GM03348 (cell line): ENCODE results near the gene CYREN.
"Not testable (repeated sequence)": the region's sequence is repeated elsewhere in the genome, so short reads cannot be mapped to it uniquely, and the experiment has no call there.

ENCODE experiments used
- DNase-seq: peaks from one replicate; pipeline ENCODE4 v3.0.0; 2012; ENCODE audit warnings: low spot score

CYREN gene

DNA sequence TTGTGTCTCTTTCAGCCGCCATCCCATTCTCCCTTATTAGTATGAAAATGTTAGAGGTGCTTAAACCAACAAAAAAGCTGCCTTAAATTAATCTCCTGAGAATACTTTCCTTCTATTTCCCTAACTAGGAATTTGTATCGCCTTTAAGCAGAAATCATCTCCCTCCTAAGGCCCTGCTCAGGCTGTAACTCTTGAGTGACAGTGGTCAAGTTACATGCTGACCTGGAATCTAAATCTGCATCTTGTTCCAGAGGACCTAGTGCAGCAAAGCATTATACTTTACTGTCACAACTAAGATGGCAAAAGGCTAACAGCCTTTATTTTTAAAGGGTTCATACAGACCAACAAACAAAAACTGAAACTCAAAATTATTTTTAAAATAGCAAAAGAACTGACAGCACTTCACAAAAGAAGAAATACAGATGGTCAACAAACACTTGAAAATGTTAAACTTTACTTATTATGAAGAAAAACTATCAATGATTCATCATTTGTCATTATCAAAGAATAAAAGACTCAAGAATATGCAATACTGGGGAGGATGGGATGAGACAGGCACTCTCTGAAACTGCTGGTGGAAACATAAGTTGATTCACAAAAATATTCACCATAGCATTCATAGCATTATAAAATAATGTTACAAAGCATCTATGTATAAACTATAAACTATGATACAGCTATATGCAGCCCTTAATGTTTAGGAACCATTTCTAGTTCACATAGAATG, 11.0 kb downstream of the CYREN start:
- no peak for DNase-seq

DNA sequence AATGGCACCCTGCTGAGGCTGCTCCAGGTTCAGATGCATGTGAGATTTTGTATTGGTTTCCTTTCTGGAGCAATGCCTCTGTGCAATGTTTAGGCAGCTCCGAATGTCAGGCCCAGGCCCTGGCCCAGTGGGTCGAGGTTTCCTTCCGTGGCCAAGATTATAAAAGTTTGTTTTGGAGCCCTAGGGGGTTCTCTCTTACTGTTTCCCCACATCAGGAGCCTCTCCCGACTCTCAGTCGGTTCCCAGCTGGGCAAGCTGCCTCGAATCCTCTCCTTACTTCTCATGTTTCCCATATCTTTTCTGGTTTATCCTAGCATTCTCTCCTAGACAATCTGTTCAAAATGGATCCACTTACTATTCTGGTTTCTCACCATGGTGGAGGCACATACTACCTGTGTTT, 11.6 kb downstream of the CYREN start:
- no peak for DNase-seq

DNA sequence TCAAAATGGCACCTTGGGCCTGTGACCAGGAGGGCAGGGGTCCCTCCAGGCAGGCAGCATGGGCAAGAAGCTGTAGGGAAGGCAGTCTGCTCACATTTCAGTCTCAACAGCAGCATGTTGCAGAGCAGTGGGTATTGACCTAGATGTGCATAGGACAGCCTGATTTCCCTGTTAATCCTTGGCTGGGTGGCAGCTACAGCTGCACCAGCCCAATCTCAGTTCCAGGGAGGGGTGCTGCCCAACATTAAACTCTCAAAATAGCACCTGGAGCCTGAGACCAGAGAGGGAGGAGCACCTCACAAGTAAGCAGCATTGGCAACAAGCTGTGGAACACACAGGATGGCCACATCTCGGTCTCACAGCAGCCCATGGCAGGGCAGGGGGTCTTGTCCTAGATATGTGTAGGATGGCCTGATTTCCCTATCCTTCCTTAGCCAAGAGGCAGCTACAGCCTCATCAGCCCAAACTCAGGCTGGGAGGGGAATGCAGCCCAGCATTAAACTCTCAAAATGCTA, 12.3 kb downstream of the CYREN start:
- DNase-seq: no peak

DNA sequence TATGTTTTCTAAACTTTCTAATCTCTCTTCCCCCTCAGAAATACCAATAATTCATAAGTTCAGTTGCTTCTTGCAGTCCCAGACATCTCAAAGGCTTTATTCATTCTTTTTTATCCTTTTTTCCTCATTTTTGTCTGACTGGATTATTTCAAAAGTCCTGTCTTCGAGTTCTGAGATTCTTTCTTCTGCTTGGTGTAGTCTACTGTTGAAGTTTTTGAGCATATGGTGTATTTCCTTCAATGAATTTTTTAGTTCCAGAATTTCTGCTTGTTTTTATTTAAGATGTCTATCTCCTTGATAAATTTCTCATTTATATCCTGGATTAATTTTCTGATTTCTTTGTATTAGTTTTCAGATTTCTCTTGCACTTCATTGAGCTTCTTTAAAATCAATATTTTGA, 14.2 kb downstream of the CYREN start:
- DNase-seq: no peak

DNA sequence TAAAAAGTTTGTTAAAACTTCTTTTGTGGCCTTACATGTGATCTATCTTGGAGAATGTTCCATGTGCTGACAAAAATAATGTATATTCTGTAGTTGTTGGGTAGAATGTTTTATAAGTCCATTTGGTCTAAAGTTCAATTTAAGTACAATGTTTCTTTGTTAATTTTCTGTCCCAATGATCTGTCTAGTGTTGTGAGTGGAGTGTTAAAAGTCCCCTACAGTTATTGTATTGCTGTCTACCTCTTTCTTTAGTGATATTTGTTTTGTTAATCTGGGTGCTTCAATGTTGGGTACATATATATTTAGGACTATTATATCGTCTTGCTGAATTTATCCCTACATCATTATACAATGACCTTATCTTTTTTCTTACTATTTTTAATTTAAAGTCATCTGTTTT, 15.8 kb downstream of the CYREN start:
- no peak for DNase-seq

DNA sequence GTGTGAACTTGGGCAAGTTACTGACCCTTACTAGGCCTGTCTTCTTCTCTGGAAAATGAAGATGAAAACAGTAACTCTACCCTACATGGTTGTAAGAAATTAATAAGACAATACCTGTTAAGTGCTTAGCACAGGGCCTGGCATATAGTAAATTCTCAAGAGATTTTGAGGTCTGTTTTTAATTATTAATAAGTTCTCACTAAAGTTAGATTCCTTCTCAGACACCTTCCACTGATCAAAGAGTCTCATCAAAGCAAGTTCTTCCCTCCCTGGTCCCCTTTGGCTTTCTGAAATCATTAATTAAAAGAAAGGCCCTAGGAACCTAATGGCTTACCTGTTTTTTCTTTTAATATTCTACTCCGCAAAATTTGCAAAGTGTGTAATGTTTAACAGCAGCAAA, 18.1 kb downstream of the CYREN start:
- no peak for DNase-seq

DNA sequence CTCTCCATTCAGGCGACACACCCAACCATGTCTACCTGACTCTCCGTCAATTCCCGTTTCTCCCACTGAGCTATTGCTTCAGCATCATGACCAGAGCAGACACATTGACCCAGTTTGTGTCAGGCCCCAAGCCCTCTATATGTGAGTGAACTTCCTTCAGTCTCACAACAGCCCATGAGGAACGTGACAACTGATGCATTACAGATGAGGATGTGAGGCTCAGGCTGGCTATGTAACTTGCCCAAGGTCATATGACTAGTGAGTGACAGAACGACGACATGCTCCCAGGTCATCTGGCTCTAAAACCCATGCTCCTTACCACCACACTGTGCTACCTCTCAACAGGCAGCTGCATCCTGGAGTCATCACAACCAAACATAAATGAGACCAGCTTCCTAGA, 19.0 kb downstream of the CYREN start:
- DNase-seq: no peak

DNA sequence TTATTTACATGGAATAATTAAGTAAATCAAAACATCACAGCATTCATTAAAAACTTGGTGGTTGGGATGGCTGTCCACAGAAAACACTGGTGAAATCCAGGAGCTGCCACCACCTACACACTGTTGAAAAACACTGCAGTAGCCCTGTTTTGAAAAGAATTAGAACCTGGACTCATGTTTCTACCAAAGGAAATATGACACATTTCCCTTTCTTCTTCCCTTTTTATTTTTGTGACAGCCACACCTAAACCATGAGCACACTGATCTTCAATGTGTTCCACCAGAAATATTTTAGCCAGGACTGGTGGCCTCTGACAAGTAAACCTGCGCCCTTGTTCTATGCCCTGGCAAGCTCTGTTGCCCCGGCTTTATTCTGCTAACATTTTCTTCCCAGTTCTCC, 19.4 kb downstream of the CYREN start:
- no peak for DNase-seq

DNA sequence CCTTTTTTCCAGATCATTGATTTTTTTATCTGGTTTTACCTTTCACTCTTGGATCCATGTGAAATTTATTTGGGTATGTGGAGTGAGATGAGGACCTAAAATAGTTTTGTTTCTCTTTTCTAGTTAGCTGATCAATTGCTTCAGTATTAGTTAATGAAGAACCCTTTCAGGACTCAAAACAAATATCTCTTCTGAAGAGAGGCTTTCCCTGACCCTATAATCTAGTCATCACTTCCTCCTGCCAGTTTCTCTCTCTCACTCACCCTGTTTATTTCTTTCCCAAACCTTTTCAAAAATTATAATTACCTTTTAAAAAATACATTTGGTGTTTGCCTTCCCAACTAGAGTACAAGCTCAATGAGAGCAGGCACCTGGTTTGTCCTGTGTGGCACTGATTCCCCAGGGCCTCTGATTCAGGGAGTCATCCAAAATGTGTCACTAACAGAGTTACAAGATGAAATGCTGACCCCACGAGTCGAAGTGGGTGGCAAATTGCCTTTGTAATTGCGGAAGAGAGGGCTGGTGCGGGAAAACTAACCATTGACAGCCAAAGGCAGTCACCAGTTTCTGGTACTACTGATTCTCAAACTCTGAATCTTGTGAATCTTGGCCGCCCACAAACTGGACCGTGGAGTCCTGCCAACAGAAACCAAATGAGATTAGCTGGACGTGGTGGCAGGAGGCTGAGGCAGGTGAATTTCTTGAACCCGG, 20.3 kb downstream of the CYREN start:
- DNase-seq: no peak

DNA sequence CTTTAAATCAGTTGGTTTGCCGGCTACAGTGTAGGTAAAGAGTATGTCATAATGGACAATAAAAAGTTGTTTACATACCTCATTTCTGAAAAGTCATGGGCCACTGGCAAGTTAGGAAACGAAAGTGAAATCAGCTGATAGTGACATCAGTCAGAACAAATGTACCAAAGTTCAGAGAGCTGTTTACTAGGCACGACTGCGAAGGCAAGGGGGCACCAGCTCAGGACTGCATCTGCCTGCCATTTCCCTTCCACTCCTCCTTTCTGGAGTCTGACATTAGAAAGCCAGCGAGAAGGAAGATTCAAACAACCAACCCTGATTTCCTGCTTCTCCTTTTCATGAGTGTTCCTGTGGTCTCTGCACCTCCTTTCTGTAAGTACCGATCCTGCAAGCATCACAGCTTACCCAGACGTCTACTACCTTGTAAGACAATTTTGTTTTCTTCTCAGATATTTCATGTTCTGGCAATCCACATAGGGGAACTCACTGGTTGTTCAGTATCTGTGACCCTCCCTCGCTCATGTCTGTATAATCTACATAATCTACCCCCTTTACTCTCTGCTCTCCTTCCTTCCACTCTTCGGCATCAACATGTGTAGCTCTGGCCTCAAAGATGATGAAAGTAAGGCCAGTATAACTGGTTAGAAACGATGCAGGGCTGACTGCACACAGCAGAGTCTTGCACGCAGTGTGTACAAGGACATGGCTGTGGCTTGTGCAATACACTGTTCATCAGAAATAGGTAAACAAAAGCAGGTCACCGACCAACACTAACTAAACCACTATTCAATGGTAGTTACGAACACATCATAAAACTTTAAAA, 22.4 kb downstream of the CYREN start, which contains the start of gene TMEM140:
Gene TMEM140 (plus strand): TSS at position 174 of the 823 bp plus-strand sequence. CDS start 16,370 bp downstream, outside the sequence.
- no peak for DNase-seq

DNA sequence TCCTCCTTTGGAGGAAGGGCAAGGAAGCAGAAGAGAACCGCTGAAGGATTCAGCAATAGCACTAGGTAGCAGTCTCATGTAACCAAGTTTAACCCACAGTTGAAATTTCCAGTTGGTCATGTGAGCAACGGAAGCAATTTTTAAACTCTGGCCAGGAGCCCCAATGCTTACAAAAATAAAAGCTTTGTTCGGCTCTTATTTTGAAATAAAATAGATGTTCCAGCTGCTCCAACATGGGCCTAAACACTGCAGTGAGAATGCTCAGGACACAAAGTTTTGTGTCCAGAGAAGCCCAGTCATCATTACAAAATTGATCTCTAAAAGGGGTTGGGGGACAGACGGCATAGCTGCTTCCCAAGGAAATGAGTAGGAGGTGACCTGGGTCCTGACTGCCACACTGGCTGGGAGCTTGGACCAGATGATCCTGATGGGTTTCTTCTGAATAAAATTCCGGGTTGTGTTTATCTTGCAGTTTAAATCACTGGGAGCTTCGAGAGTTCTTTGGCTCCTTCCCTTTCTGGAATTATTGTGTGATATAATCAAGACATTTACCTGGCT, 23.1 kb downstream of the CYREN start:
- DNase-seq: no peak

DNA sequence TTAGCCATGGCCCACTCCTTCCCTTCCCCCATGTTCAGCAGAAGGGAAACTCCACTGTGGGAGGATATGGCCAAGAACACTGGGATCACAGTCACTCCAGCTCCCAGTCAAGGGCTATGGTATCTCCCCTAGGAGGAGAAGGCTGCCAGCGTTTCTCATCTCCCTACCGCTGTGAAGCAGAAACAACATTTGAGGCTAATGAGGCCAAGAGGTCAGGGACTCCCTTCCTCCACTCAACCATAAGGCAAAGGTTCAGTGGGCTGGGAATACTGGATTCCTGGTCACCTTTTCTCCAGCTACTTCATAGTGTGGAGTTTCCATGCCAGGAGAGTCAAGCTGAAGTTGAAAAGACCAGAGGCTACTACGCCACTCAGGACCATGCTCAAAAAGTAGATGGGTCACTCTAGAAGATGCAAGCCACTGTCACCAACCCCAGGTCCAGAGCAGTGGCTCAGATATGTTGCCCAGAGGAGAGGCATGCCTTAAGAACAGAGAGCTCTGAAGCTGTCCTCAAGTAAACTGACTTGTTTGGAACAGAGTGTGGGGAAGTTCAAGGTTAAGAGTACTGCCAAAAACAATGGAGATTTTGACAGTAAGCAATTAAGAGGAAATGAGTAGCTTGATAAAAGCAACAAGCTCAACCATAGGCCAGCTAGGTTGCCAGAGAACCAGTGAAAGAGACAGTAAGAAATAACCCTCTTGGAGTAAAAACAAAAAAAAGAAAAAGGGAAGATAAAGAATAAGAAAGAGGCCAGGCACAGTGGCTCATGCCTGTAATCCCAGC, 26.4 kb downstream of the CYREN start:
- no peak for DNase-seq

DNA sequence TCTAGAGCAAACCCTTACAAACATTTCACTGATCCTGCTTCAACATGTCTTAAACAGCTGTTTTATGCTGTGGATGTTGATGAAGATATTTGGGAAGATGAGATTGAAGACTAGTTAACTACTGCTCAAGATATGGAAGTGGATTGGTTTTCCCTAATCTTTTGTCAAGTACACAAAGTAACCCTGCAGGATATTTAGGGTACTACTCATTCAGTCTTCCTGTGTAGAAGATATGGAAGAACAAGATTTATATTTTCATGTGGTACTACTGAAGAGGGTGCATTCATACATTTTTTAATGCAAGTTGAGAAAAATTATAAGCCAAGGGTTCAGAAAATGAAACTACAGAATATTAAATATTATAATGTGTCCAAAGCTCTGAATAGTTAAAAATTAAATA, 40.9 kb downstream of the CYREN start:
- no peak for DNase-seq

DNA sequence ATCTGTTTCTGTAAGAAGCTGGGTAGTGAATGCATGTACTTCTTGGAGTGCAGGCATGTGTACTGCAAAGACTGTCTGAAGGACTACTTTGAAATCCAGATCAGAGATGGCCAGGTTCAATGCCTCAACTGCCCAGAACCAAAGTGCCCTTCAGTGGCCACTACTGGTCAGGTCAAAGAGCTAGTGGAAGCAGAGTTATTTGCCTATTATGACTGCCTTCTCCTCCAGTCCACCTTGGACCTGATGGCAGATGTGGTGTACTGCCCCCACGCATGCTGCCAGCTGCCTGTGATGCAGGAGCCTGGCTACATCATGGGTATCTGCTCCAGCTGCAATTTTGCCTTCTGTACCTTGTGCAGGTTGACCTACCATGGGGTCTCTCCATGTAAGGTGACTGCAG, 41.6 kb downstream of the CYREN start:
- no peak for DNase-seq

DNA sequence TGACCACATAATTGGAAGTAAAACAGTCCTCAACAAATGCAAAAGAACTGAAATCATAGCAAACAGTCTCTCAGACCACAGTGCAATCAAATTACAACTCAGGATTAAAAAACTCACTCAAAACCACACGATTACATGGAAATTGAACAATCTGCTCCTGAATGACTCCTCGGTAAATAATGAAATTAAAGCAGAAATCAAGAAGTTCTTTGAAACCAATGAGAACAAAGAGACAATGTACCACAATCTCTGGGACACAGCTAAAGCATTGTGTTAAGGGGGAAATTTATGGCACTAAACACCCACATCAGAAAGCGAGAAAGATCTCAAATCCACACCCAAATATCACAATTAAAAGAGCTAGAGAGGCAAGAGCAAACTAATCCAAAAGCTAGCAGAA, 45.9 kb downstream of the CYREN start:
- DNase-seq: not testable (repeated sequence)

DNA sequence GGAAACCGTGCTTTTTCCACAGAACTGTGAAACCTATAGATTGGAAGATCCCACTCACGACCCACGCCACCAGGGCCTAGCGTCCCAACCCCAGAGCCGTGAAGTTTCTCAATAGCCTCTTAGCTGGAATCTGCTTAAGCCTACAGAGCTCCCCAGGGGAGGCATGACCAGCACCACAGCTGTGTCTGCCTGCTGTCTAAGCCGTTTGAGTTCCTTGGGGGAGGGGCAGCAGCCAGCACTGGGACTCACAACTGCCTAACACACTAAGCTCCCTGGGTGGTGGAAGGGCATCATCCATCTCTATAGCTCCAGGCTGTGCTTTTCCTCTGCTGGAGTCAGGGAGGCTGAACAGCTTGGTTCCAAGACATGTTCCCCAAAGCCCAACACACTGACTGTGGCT, 48.6 kb downstream of the CYREN start:
- no peak for DNase-seq

DNA sequence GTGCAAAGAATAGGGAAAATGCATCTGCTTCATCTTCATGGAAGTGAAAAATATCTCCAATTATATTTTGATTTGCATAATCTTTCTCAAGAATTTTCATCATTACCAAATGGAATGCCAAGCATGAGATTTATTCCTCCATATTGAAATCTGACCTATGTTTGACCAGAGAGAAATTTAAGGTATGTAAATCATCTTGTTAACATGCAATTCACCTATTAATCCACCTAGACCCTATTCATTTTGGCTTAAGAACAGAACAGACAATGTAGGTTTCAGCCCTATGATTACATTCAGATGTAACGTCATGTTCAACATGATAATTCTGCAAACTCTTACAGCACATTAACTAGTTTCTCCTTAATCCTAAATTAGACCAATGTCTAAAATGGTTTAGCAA, 53.4 kb downstream of the CYREN start:
- no peak for DNase-seq
